Mucosa of stomach (tissue), 1 donor: ENCODE data around the gene RGPD8.
A peak's percentile ranks its signal among the peaks of the same experiment; 100 is the strongest.
"Not testable (repeated sequence)": the region's sequence is repeated elsewhere in the genome, so short reads cannot be mapped to it uniquely, and the experiment has no call there.

Experiments used
- H3K27me3 ChIP-seq: one replicate; pipeline ENCODE4 v1.7.0; 2013; ENCODE audit warnings: mild to moderate bottlenecking, low read length; ENCODE audit not compliant: control insufficient read depth, insufficient read depth
- H3K36me3 ChIP-seq: one replicate; pipeline ENCODE4 v1.7.0; 2013; ENCODE audit warnings: low read length; ENCODE audit not compliant: control insufficient read depth, insufficient read depth
- H3K4me1 ChIP-seq: one replicate; pipeline ENCODE4 v1.7.0; 2013; ENCODE audit warnings: mild to moderate bottlenecking, low read length; ENCODE audit not compliant: control insufficient read depth, insufficient read depth
- H3K4me3 ChIP-seq: one replicate; pipeline ENCODE4 v1.7.0; 2013; ENCODE audit warnings: low read length
- H3K9ac ChIP-seq: one replicate; pipeline ENCODE4 v1.7.0; 2013; ENCODE audit warnings: mild to moderate bottlenecking, low read length, moderate library complexity
- H3K9me3 ChIP-seq: one replicate; pipeline ENCODE4 v1.7.0; 2013; ENCODE audit warnings: mild to moderate bottlenecking, low read length, moderate library complexity; ENCODE audit not compliant: control insufficient read depth
- donor health status: Pancreatic carcinoma.

The RGPD8 gene

GRCh38 chr2:112433480-112433879 is at the start of gene RGPD8:
Gene RGPD8 (minus strand): TSS chr2:112433645. CDS start chr2:112433453, 192 bp downstream.
- not testable (repeated sequence) for H3K27me3 ChIP-seq, H3K9me3 ChIP-seq
- peak within 1 kb of the TSS; percentile 53 for H3K9ac ChIP-seq

GRCh38 chr2:112483042-112483473 is 49.6 kb upstream of the RGPD8 start:
- Histone ChIP-seq H3K9me3 (no peaks in the 10 kb centered on the region), H3K9ac (peak overlapping the region; percentile 74), H3K4me1 (peaks cover 18% of the 10 kb centered on the region), H3K4me3 (peak overlapping the region; percentile 79), H3K27me3 (no peaks in the 10 kb centered on the region), H3K36me3 (no peaks in the 10 kb centered on the region)

More at GRCh38 chr2:112433480-112433879, at the start of gene RGPD8:
- not testable (repeated sequence) for H3K4me1 ChIP-seq, H3K36me3 ChIP-seq, H3K4me3 ChIP-seq

- Histone ChIP-seq H3K4me1 (peaks cover 18% of the 10 kb centered on the region), H3K9ac (peak overlapping the region; percentile 74), H3K9me3 (no peaks in the 10 kb centered on the region), H3K4me3 (peak overlapping the region; percentile 79), H3K36me3 (no peaks in the 10 kb centered on the region), H3K27me3 (no peaks in the 10 kb centered on the region)
Measured at GRCh38 chr2:112482309-112483041, 49.0 kb upstream of the RGPD8 start.

- H3K4me1 ChIP-seq, result peaks cover 18% of the 10 kb centered on the region
- no peaks in the 10 kb centered on the region for H3K9me3 ChIP-seq
- H3K27me3 ChIP-seq, result no peaks in the 10 kb centered on the region
- peak within 1 kb of the TSS; percentile 74 for H3K9ac ChIP-seq
- peak within 1 kb of the TSS; percentile 79 for H3K4me3 ChIP-seq
- H3K36me3 ChIP-seq, result no peaks in the 10 kb centered on the region
Measured at GRCh38 chr2:112481528-112482233, 48.2 kb upstream of the RGPD8 start, which contains the start of gene TTL. Gene TTL (plus strand): TSS chr2:112482156. CDS start chr2:112482345, 189 bp downstream.

GRCh38 chr2:112481050-112481527 is 47.6 kb upstream of the RGPD8 start:
- no peaks in the 10 kb centered on the region for H3K27me3 ChIP-seq
- H3K9me3 ChIP-seq, result no peaks in the 10 kb centered on the region
- H3K4me3 ChIP-seq, result peak overlapping the region; percentile 75
- no peaks in the 10 kb centered on the region for H3K36me3 ChIP-seq
- H3K4me1 ChIP-seq, result peaks cover 18% of the 10 kb centered on the region
- H3K9ac ChIP-seq, result peak overlapping the region; percentile 66

- Histone ChIP-seq H3K4me3 (peak overlapping the region; percentile 75), H3K9ac (no peak overlapping the region), H3K9me3 (no peaks in the 10 kb centered on the region), H3K4me1 (peaks cover 18% of the 10 kb centered on the region), H3K27me3 (no peaks in the 10 kb centered on the region), H3K36me3 (no peaks in the 10 kb centered on the region)
Measured at GRCh38 chr2:112480530-112481049, 47.1 kb upstream of the RGPD8 start.

- Histone ChIP-seq H3K9me3 (no peaks in the 10 kb centered on the region), H3K4me3 (no peak overlapping the region), H3K9ac (no peak overlapping the region), H3K36me3 (no peaks in the 10 kb centered on the region), H3K4me1 (peaks cover 6% of the 10 kb centered on the region), H3K27me3 (no peaks in the 10 kb centered on the region)
Measured at GRCh38 chr2:112476434-112476833, 43.0 kb upstream of the RGPD8 start.

GRCh38 chr2:112474844-112475486 is 41.5 kb upstream of the RGPD8 start:
- Histone ChIP-seq H3K9me3 (no peaks in the 10 kb centered on the region), H3K9ac (no peak overlapping the region), H3K4me3 (no peak overlapping the region), H3K36me3 (no peaks in the 10 kb centered on the region), H3K4me1 (no peaks in the 10 kb centered on the region), H3K27me3 (no peaks in the 10 kb centered on the region)

- Histone ChIP-seq H3K27me3 (no peaks in the 10 kb centered on the region), H3K4me1 (no peaks in the 10 kb centered on the region), H3K9me3 (no peaks in the 10 kb centered on the region), H3K9ac (no peak overlapping the region), H3K36me3 (no peaks in the 10 kb centered on the region), H3K4me3 (no peak overlapping the region)
Measured at GRCh38 chr2:112472547-112473263, 39.3 kb upstream of the RGPD8 start.

GRCh38 chr2:112465382-112465781 is 31.9 kb upstream of the RGPD8 start:
- Histone ChIP-seq H3K36me3 (no peaks in the 10 kb centered on the region), H3K9ac (no peak overlapping the region), H3K27me3 (no peaks in the 10 kb centered on the region), H3K9me3 (no peaks in the 10 kb centered on the region), H3K4me1 (no peaks in the 10 kb centered on the region), H3K4me3 (no peak overlapping the region)

- Histone ChIP-seq H3K27me3 (no peaks in the 10 kb centered on the region), H3K4me1 (no peaks in the 10 kb centered on the region), H3K4me3 (no peak overlapping the region), H3K9me3 (no peaks in the 10 kb centered on the region), H3K9ac (no peak overlapping the region), H3K36me3 (no peaks in the 10 kb centered on the region)
Measured at GRCh38 chr2:112463256-112463655, 29.8 kb upstream of the RGPD8 start.
